H1 (cell line): ENCODE results near the gene TDG. TPM values are rescaled to one million over a fixed set of nuclear protein-coding genes. Genes with fewer than 3 reads are reported as not detected.
A peak's percentile ranks its signal among the peaks of the same experiment; 100 is the strongest.

Experiments
- CTCF ChIA-PET: fragments of 300-600 bp; sonication (Branson Sonifier 250); formaldehyde crosslinking; loops from one replicate; lab custom pipeline; 2021; ENCODE audit not compliant: partially characterized antibody; lab: Charles Lee
- POLR2A ChIA-PET: fragments of 300-600 bp; sonication (Branson Sonifier 250); formaldehyde crosslinking; loops from one replicate; lab custom pipeline; 2021; ENCODE audit warnings: inconsistent platforms; ENCODE audit not compliant: partially characterized antibody; lab: Charles Lee
- DNase-seq, 2 experiments: peaks; one replicate each; pipeline versions ENCODE4 v3.0.0 to v3.0.0-alpha.2; 2010 to 2022; ENCODE audit warnings: low spot score in 2 of 2, low read depth in 1 of 2, mixed read lengths in 1 of 2
- FAIRE-seq: peaks from 2 replicates; lab custom pipeline; 2011; peaks lifted over from hg19 to GRCh38; lab: Jason Lieb, UNC
- H2AFZ ChIP-seq: 2 replicates; pipeline ENCODE4 v1.8.1; 2012; ENCODE audit warnings: low read length, inconsistent platforms
- H2AK5ac ChIP-seq: 2 replicates; pipeline ENCODE4 v1.6.1; 2013; ENCODE audit warnings: low read depth, low read length
- H2BK120ac ChIP-seq: replicated peaks from 2 replicates; pipeline ENCODE3; 2013; ENCODE audit warnings: low read depth, low read length, inconsistent platforms
- H2BK12ac ChIP-seq: 2 replicates; pipeline ENCODE4 v1.6.1; 2013; ENCODE audit warnings: low read depth, low read length
- H2BK15ac ChIP-seq: 2 replicates; pipeline ENCODE4 v1.6.1; 2013; ENCODE audit warnings: low read length
- H2BK20ac ChIP-seq: 2 replicates; pipeline ENCODE4 v1.6.1; 2013; ENCODE audit warnings: low read length
- H2BK5ac ChIP-seq: 2 replicates; pipeline ENCODE4 v1.6.1; 2013; ENCODE audit warnings: low read depth, low read length
- H3K14ac ChIP-seq: 2 replicates; pipeline ENCODE4 v1.6.1; 2013; ENCODE audit warnings: inconsistent platforms; ENCODE audit not compliant: insufficient read length
- H3K18ac ChIP-seq: 2 replicates; pipeline ENCODE4 v1.6.1; 2013; ENCODE audit warnings: low read length; ENCODE audit errors: extremely low read depth
- H3K23ac ChIP-seq: 2 replicates; pipeline ENCODE4 v1.6.1; 2013; ENCODE audit warnings: inconsistent platforms; ENCODE audit not compliant: insufficient read length
- H3K23me2 ChIP-seq: 2 replicates; pipeline ENCODE4 v1.6.1; 2013; ENCODE audit warnings: low read depth, low read length
- H3K27ac ChIP-seq: 2 replicates; pipeline ENCODE4 v1.6.1; 2011; ENCODE audit warnings: low read depth, low read length, inconsistent platforms
- H3K27me3 ChIP-seq, 4 experiments: replicated peaks in 1 of 4; 1 replicate in 1 of 4; 2 replicates in 3 of 4; pipeline versions ENCODE4 v1.6.1 to v1.8.1; 2011 to 2013; ENCODE audit warnings: low read length in 3 of 4, mild to moderate bottlenecking in 3 of 4, inconsistent platforms in 2 of 4, mixed read lengths in 2 of 4, moderate library complexity in 1 of 4; ENCODE audit not compliant: control insufficient read depth in 3 of 4, insufficient read depth in 3 of 4; ENCODE audit errors: extremely low read depth in 1 of 4
- H3K36me3 ChIP-seq, 4 experiments: 2 replicates each; pipeline versions ENCODE4 v1.6.1 to v1.8.1; 2011 to 2013; ENCODE audit warnings: mild to moderate bottlenecking in 4 of 4, low read length in 3 of 4, moderate library complexity in 2 of 4, control low read depth in 1 of 4, inconsistent platforms in 1 of 4; ENCODE audit not compliant: insufficient read depth in 4 of 4, control insufficient read depth in 2 of 4
- H3K4ac ChIP-seq: replicated peaks from 2 replicates; pipeline ENCODE3; 2013; ENCODE audit warnings: low read length, low read depth, mixed read lengths, inconsistent platforms; ENCODE audit not compliant: insufficient read length
- H3K4me1 ChIP-seq, 4 experiments: replicated peaks in 1 of 4; 1 replicate in 1 of 4; 2 replicates in 3 of 4; pipeline versions ENCODE4 v1.6.1 to v1.8.1; 2011 to 2013; ENCODE audit warnings: low read length in 3 of 4, inconsistent platforms in 2 of 4, mixed read lengths in 1 of 4; ENCODE audit not compliant: insufficient read depth in 4 of 4, control insufficient read depth in 3 of 4
- H3K4me2 ChIP-seq, 2 experiments: 2 replicates each; pipeline versions ENCODE4 v1.6.1 to v1.8.1; 2011 to 2013; ENCODE audit warnings: low read depth in 2 of 2, low read length in 2 of 2, control low read depth in 1 of 2, inconsistent platforms in 1 of 2, mild to moderate bottlenecking in 1 of 2; ENCODE audit not compliant: insufficient read depth in 1 of 2
- H3K4me3 ChIP-seq, 4 experiments: fragments of 200-600, 300-600 bp in 1 of 4; sonication (generic), shearing (Covaris generic), sonication (Bioruptor Twin) in 1 of 4; 2 replicates each; pipeline versions ENCODE4 v1.5.1 to v1.8.1; 2011 to 2016; ENCODE audit warnings: low read length in 4 of 4, low read depth in 3 of 4, control low read depth in 2 of 4, inconsistent platforms in 2 of 4, mild to moderate bottlenecking in 2 of 4, mixed read lengths in 1 of 4, moderate library complexity in 1 of 4; ENCODE audit not compliant: insufficient read depth in 2 of 4; ENCODE audit errors: extremely low read depth in 1 of 4
- H3K56ac ChIP-seq: replicated peaks from 2 replicates; pipeline ENCODE3; 2013; ENCODE audit warnings: low read depth, mild to moderate bottlenecking, mixed read lengths, low read length, inconsistent platforms; ENCODE audit not compliant: insufficient read length
- H3K79me1 ChIP-seq: 2 replicates; pipeline ENCODE4 v1.6.1; 2013; ENCODE audit warnings: low read depth, low read length, control low read depth
- H3K79me2 ChIP-seq, 2 experiments: 2 replicates each; pipeline versions ENCODE4 v1.6.1 to v1.8.1; 2012 to 2013; ENCODE audit warnings: low read length in 2 of 2, mild to moderate bottlenecking in 2 of 2, inconsistent platforms in 1 of 2; ENCODE audit not compliant: insufficient read depth in 2 of 2, control insufficient read depth in 1 of 2
- H3K9ac ChIP-seq, 4 experiments: replicated peaks in 1 of 4; 1 replicate in 1 of 4; 2 replicates in 3 of 4; pipeline versions ENCODE4 v1.6.1 to v1.8.1; 2011 to 2013; ENCODE audit warnings: low read depth in 3 of 4, low read length in 3 of 4, control low read depth in 2 of 4, mild to moderate bottlenecking in 2 of 4, moderate library complexity in 2 of 4, inconsistent platforms in 1 of 4; ENCODE audit errors: extremely low read depth in 1 of 4
- H3K9me3 ChIP-seq, 2 experiments: 2 replicates each; pipeline versions ENCODE4 v1.6.1 to v1.8.1; 2012 to 2013; ENCODE audit warnings: mild to moderate bottlenecking in 2 of 2, moderate library complexity in 2 of 2, control low read depth in 1 of 2, inconsistent platforms in 1 of 2, low read depth in 1 of 2, low read length in 1 of 2, mixed read lengths in 1 of 2; ENCODE audit not compliant: insufficient read depth in 2 of 2
- H4K20me1 ChIP-seq, 2 experiments: replicated peaks in 1 of 2; 2 replicates each; pipeline versions ENCODE3 to v1.8.1; 2011 to 2013; ENCODE audit warnings: inconsistent platforms in 2 of 2, low read length in 2 of 2, mild to moderate bottlenecking in 1 of 2; ENCODE audit not compliant: insufficient read depth in 2 of 2, control insufficient read depth in 1 of 2
- H4K5ac ChIP-seq: 2 replicates; pipeline ENCODE4 v1.6.1; 2013; ENCODE audit warnings: low read length, low read depth, mixed read lengths, inconsistent platforms; ENCODE audit not compliant: insufficient read length
- H4K8ac ChIP-seq: 2 replicates; pipeline ENCODE4 v1.8.0; 2013; ENCODE audit warnings: mild to moderate bottlenecking, moderate library complexity, low read length, inconsistent platforms; ENCODE audit not compliant: insufficient read depth; ENCODE audit errors: extremely low read depth
- H4K91ac ChIP-seq: replicated peaks from 2 replicates; pipeline ENCODE3; 2013; ENCODE audit warnings: low read length, mixed read lengths, inconsistent platforms; ENCODE audit not compliant: insufficient read length
- CBX5 ChIP-seq: fragments of 300-800, 300-1000 bp; sonication (generic); IDR thresholded peaks from 2 replicates; pipeline ENCODE4 v1.7.1; 2016; ENCODE audit warnings: antibody characterized with exemption, low read length, low read depth
- EZH2 ChIP-seq: fragments of 200-600 bp; sonication (generic); IDR thresholded peaks from 2 replicates; pipeline ENCODE4 v1.7.1; 2012; ENCODE audit warnings: low read depth, mild to moderate bottlenecking, moderate library complexity, low read length, inconsistent platforms; ENCODE audit not compliant: severe bottlenecking
- KDM1A ChIP-seq: fragments of 200-600, 300-600 bp; sonication (generic); IDR thresholded peaks from 2 replicates; pipeline ENCODE4 v1.7.1; 2016; ENCODE audit warnings: mild to moderate bottlenecking, low read length, borderline replicate concordance
- NRF1 ChIP-seq: IDR thresholded peaks from 2 replicates; pipeline ENCODE4 v1.6.1; 2011; ENCODE audit warnings: mild to moderate bottlenecking, low read depth, low read length, improper control_type of control experiment
- POU5F1 ChIP-seq: IDR thresholded peaks from 2 replicates; pipeline ENCODE4 v1.6.1; 2011; ENCODE audit warnings: low read depth, mild to moderate bottlenecking, low read length, moderate library complexity
- RBBP5 ChIP-seq: IDR thresholded peaks from 2 replicates; pipeline ENCODE4 v1.7.1; 2012; ENCODE audit warnings: low read depth, mild to moderate bottlenecking, inconsistent platforms, low read length, moderate library complexity, borderline replicate concordance
- SIN3A ChIP-seq, 2 experiments: IDR thresholded peaks in 1 of 2; conservative IDR thresholded peaks in 1 of 2; 2 replicates each; pipeline ENCODE4 v1.6.1; 2011 to 2012; ENCODE audit warnings: low read length in 2 of 2, improper control_type of control experiment in 1 of 2, low read depth in 1 of 2, mild to moderate bottlenecking in 1 of 2
- TBP ChIP-seq: IDR thresholded peaks from 2 replicates; pipeline ENCODE4 v1.6.1; 2011; ENCODE audit warnings: low read depth, low read length, improper control_type of control experiment
- USF2 ChIP-seq: IDR thresholded peaks from 2 replicates; pipeline ENCODE4 v1.6.1; 2011; ENCODE audit warnings: low read length, improper control_type of control experiment
- WGBS, 2 experiments: shearing (Covaris generic) in 1 of 2; methylation state at CpG; one replicate each; pipeline versions ENCODE4 v1.1.6 to v1.1.7; 2013 to 2015; ENCODE audit warnings: low lambda C conversion rate in 2 of 2, mixed read lengths in 2 of 2, inconsistent platforms in 1 of 2, low coverage in 1 of 2, missing lambda C conversion rate in 1 of 2; ENCODE audit not compliant: insufficient replicate concordance in 2 of 2, insufficient coverage in 1 of 2, insufficient read length in 1 of 2; ENCODE audit errors: extremely low coverage in 1 of 2, missing lambda C conversion rate in 1 of 2; 5-methylcytosine and 5-hydroxymethylcytosine counted together
- polyA plus RNA-seq, 7 experiments: library from polyadenylated mRNA; depleted of rRNA in 3 of 7; stranded (reverse) in 5 of 7; unstranded in 2 of 7; fragments of >200 nt in 5 of 7; fragments of 200-250 nt in 2 of 7; gene quantifications; 1 replicate in 5 of 7; 2 replicates in 1 of 7; 4 replicates in 1 of 7; pipeline versions ENCODE4 v1.2.1 to v1.2.3, GENCODE V29; 2011 to 2013; ENCODE audit warnings: missing spikeins in 2 of 7, mixed read lengths in 2 of 7
- total RNA-seq: library from RNA; stranded (reverse); fragmentation: NEBNext Ultra II Directional; extraction: Animal tissue kit (Norgen Biotek cat#: 25700); gene quantifications from 2 replicates; pipeline ENCODE4 v1.2.1, GENCODE V29; 2021

TDG gene
- total and polyA plus RNA-seq, 2 of the 8 experiments (the other 6 are each of a cell fraction or from before 2014, with no cell fraction given) = 22.7 to 47.8 TPM

- Histone ChIP-seq H2BK20ac (no peak overlapping the region), H3K23ac (no peak overlapping the region), H4K5ac (no peak overlapping the region), H3K4me1 (no peaks in the 10 kb centered on the region), H2BK5ac (no peak overlapping the region), H2BK12ac (no peak overlapping the region), H3K79me1 (no peaks in the 10 kb centered on the region), H3K4me2 (no peak overlapping the region), H3K4me3 (no peak overlapping the region), H3K4ac (no peak overlapping the region), H3K14ac (no peak overlapping the region), H2AK5ac (no peak overlapping the region), H2BK120ac (no peak overlapping the region), H4K20me1 (no peaks in the 10 kb centered on the region), H3K9me3 (no peaks in the 10 kb centered on the region), H2AFZ (no peak overlapping the region), H3K79me2 (no peaks in the 10 kb centered on the region), H2BK15ac (no peak overlapping the region), H3K27me3 (no peaks in the 10 kb centered on the region), H3K23me2 (no peaks in the 10 kb centered on the region), H3K36me3 (peaks cover 0 to 6% (median 2%) of the 10 kb centered on the region in 4 experiments; a peak in 4 of 8 replicates), H3K18ac (no peak overlapping the region), H3K56ac (no peak overlapping the region), H3K27ac (no peak overlapping the region), H3K9ac (0 out of 7 replicates have a peak overlapping the region, but pooled peaks of 1 of the 4 experiments have one; percentile 4), H4K8ac (no peak overlapping the region), H4K91ac (no peak overlapping the region)
- TF ChIP-seq RBBP5 (no peak), KDM1A (no peak), CBX5 (no peak), USF2 (no peak), SIN3A (conservative IDR thresholded peaks at IDR 0.05 in 1 of 2, IDR thresholded peaks at IDR 0.05 in 1 of 2; ENCODE audit: low read depth in 1 of 2, low read length in 2 of 2) (no peak), NRF1 (no peak), EZH2 (no peak), POU5F1 (no peak), TBP (no peak)
- ChIA-PET CTCF (no interaction called here), POLR2A (interaction anchor here (1.0 kb wide), 1 partner anchor 19 kb away, joined by 3 read pairs; no protein-coding TSS in a partner anchor)
- 94% methylated on average over 4 of the region's 4 CpGs; no CpG with 5 or more reads in 1 of the 2 experiments for WGBS, 2 experiments
- DNase-seq = no peak
- FAIRE-seq = no peak
Measured at GRCh38 chr12:103994235-103994634, 28.6 kb downstream of the TDG start.
